ENCODE data around the gene AGPAT3.

AGPAT3 gene

DNA sequence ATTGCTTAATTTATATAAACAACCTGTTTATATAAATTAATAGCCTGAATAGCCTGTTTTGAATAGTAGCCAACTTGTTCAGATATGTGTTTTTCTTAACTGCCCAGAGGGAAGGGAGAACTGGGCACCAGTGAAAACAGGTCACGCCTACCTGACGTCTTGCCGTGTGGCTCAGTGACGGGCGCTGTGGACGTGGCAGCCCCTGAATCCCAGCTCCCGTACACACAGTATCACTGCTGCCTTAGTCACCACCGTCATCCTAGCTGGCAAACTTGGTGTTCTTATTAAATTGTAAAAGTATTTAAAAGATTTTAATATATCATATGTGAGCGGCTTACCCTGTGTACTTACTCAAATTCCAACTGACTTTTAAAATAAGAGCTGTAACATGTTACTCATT, 111.6 kb downstream of the AGPAT3 start:
- no peak overlapping the region for H3K4me3 ChIP-seq (ENCODE audit: low read depth, low read length)
- in situ Hi-C loops (cut with HindIII; ENCODE audit: low sequenced_read_pairs), result no loop called here
- DNase-seq (ENCODE audit: low read depth, low spot score), result no peak
- no peak for TF ChIP-seq CTCF (IDR thresholded peaks at IDR 0.05; ENCODE audit: low read depth, low read length)

GRCh38 chr21:43978060-43978459, 113.0 kb downstream of the AGPAT3 start:
- DNase-seq (ENCODE audit: low read depth, low spot score), result no peak
- in situ Hi-C loops (cut with HindIII; ENCODE audit: low sequenced_read_pairs), result no loop called here
- H3K4me3 ChIP-seq (ENCODE audit: low read depth, low read length), result no peak overlapping the region
- TF ChIP-seq CTCF (IDR thresholded peaks at IDR 0.05; ENCODE audit: low read depth, low read length), result no peak

DNA sequence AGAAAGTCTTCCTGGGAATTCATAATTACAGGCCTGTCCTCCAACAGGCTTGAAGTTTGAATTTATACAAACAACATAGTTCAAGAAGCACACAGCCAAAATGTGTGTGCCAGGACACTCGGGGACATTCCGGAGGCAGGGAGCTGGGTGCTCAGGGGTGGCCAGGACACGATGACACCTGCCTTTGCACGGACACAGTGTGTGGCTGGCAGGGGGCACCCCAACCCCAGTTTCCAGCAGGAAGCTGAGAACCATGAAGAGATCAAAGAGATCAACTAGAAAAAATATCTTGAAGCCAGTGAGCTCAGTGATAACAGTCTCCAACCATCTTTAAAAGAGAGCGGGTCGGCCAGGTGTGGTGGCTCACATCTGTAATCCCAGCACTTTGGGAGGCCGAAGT, 114.6 kb downstream of the AGPAT3 start:
- in situ Hi-C loops (cut with HindIII; ENCODE audit: low sequenced_read_pairs), result no loop called here
- no peak for TF ChIP-seq CTCF (IDR thresholded peaks at IDR 0.05; ENCODE audit: low read depth, low read length)
- no peak overlapping the region for H3K4me3 ChIP-seq (ENCODE audit: low read depth, low read length)
- no peak for DNase-seq (ENCODE audit: low read depth, low spot score)

- no peak overlapping the region for H3K4me3 ChIP-seq (ENCODE audit: low read depth, low read length)
- no peak for DNase-seq (ENCODE audit: low read depth, low spot score)
- TF ChIP-seq CTCF (IDR thresholded peaks at IDR 0.05; ENCODE audit: low read depth, low read length), result no peak
- in situ Hi-C loops (cut with HindIII; ENCODE audit: low sequenced_read_pairs), result no loop called here
Observed at GRCh38 chr21:43981151-43981870, 116.3 kb downstream of the AGPAT3 start.

DNA sequence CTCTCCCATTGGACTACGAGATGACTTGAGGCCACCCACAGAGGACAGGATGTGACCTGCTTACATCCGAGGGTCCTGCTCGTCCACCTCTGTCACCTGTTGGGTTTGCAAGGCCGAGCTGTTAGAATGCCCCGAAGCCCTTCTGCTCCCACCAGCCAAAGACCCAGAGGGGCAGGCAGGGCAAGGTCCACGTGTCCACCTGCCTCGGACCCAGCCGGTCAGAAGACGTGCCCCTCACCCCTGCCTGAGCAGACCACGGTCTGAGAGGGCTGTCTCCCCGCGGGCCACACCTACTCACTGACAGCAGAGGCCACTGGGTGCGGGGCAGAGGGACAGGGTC, 116.8 kb downstream of the AGPAT3 start:
- no peak for DNase-seq (ENCODE audit: low read depth, low spot score)
- no peak for TF ChIP-seq CTCF (IDR thresholded peaks at IDR 0.05; ENCODE audit: low read depth, low read length)
- no peak overlapping the region for H3K4me3 ChIP-seq (ENCODE audit: low read depth, low read length)
- in situ Hi-C loops (cut with HindIII; ENCODE audit: low sequenced_read_pairs), result no loop called here

- in situ Hi-C loops (cut with HindIII; ENCODE audit: low sequenced_read_pairs), result no loop called here
- no peak overlapping the region for H3K4me3 ChIP-seq (ENCODE audit: low read depth, low read length)
- DNase-seq (ENCODE audit: low read depth, low spot score), result no peak
- no peak for TF ChIP-seq CTCF (IDR thresholded peaks at IDR 0.05; ENCODE audit: low read depth, low read length)
Observed at GRCh38 chr21:43982489-43983078, 117.6 kb downstream of the AGPAT3 start.
